H1 (cell line): ENCODE results near the gene LAIR2. TPM values are rescaled to one million over a fixed set of nuclear protein-coding genes. Genes with fewer than 3 reads are reported as not detected.

Experiments
- CHD7 ChIP-seq: fragments of 300-600 bp; sonication (generic); IDR thresholded peaks from 2 replicates; pipeline ENCODE4 v1.7.1; 2012; ENCODE audit warnings: low read length, moderate library complexity, mild to moderate bottlenecking, inconsistent platforms; ENCODE audit not compliant: insufficient replicate concordance
- CREB1 ChIP-seq: IDR thresholded peaks from 2 replicates; pipeline ENCODE4 v1.6.1; 2012; ENCODE audit warnings: inconsistent platforms
- E2F6 ChIP-seq: IDR thresholded peaks from 2 replicates; pipeline ENCODE4 v1.6.1; 2012; ENCODE audit warnings: inconsistent platforms
- EP300 ChIP-seq, 2 experiments: IDR thresholded peaks; 1 replicate in 1 of 2; 2 replicates in 1 of 2; pipeline ENCODE4 v1.6.1; 2011 to 2012; ENCODE audit warnings: low read depth in 2 of 2, low read length in 2 of 2, mild to moderate bottlenecking in 2 of 2, borderline replicate concordance in 1 of 2, inconsistent platforms in 1 of 2, moderate library complexity in 1 of 2
- JUN ChIP-seq: IDR thresholded peaks from 2 replicates; pipeline ENCODE4 v1.6.1; 2011; ENCODE audit warnings: low read depth, mild to moderate bottlenecking, improper control_type of control experiment, low read length
- JUND ChIP-seq: IDR thresholded peaks from 2 replicates; pipeline ENCODE4 v1.6.1; 2011; ENCODE audit warnings: mild to moderate bottlenecking, improper control_type of control experiment, low read length
- SIRT6 ChIP-seq: IDR thresholded peaks from one replicate; pipeline ENCODE4 v1.7.1; 2012; ENCODE audit warnings: low read length, inconsistent platforms
- TEAD4 ChIP-seq: IDR thresholded peaks from 2 replicates; pipeline ENCODE4 v1.6.1; 2012; ENCODE audit warnings: low read depth, low read length, inconsistent platforms, mixed read lengths
- USF2 ChIP-seq: IDR thresholded peaks from 2 replicates; pipeline ENCODE4 v1.6.1; 2011; ENCODE audit warnings: low read length, improper control_type of control experiment
- YY1 ChIP-seq: IDR thresholded peaks from 2 replicates; pipeline ENCODE4 v1.6.1; 2011; ENCODE audit warnings: low read depth, mild to moderate bottlenecking, low read length
- polyA plus RNA-seq, 7 experiments: library from polyadenylated mRNA; depleted of rRNA in 3 of 7; stranded (reverse) in 5 of 7; unstranded in 2 of 7; fragments of >200 nt in 5 of 7; fragments of 200-250 nt in 2 of 7; gene quantifications; 1 replicate in 5 of 7; 2 replicates in 1 of 7; 4 replicates in 1 of 7; pipeline versions ENCODE4 v1.2.1 to v1.2.3, GENCODE V29; 2011 to 2013; ENCODE audit warnings: missing spikeins in 2 of 7, mixed read lengths in 2 of 7
- total RNA-seq: library from RNA; stranded (reverse); fragmentation: NEBNext Ultra II Directional; extraction: Animal tissue kit (Norgen Biotek cat#: 25700); gene quantifications from 2 replicates; pipeline ENCODE4 v1.2.1, GENCODE V29; 2021

Gene LAIR2
- total and polyA plus RNA-seq, 2 of the 8 experiments (the other 6 are each of a cell fraction or from before 2014, with no cell fraction given): not detected

GRCh38 chr19:54461210-54461609, 41.4 kb upstream of the LAIR2 start (continued):
- TF ChIP-seq CHD7: no peak
- TF ChIP-seq EP300 (IDR thresholded peaks at IDR 0.05; ENCODE audit: borderline replicate concordance in 1 of 2, low read depth in 2 of 2, low read length in 2 of 2): no peak
- no peak for TF ChIP-seq USF2
- no peak for TF ChIP-seq CREB1
- no peak for TF ChIP-seq E2F6
- no peak for TF ChIP-seq SIRT6
- TF ChIP-seq TEAD4: no peak
- TF ChIP-seq JUND: no peak
- TF ChIP-seq JUN: no peak
- no peak for TF ChIP-seq YY1
